GM18867 (cell line): ENCODE results near the gene PCDHB6.
"Not testable (repeated sequence)": the region's sequence is repeated elsewhere in the genome, so short reads cannot be mapped to it uniquely, and the experiment has no call there.

ENCODE experiments used
- ATAC-seq: cut with Tn5 transposase; IDR thresholded peaks from one replicate; pipeline ENCODE4 v1.9.1; 2021; ENCODE audit warnings: mild to moderate bottlenecking, moderate library complexity; ENCODE audit not compliant: unreplicated experiment

PCDHB6 gene

DNA sequence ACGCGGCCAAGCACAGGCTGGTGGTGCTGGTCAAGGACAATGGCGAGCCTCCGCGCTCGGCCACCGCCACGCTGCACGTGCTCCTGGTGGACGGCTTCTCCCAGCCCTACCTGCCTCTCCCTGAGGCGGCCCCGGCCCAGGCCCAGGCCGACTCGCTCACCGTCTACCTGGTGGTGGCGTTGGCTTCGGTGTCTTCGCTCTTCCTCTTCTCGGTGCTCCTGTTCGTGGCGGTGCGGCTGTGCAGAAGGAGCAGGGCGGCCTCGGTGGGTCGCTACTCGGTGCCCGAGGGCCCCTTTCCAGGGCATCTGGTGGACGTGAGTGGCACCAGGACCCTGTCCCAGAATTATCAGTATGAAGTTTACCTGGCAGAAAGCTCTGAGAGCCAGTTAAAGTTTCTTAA is 8.0 kb downstream of the PCDHB6 start:
- ATAC-seq = not testable (repeated sequence)

DNA sequence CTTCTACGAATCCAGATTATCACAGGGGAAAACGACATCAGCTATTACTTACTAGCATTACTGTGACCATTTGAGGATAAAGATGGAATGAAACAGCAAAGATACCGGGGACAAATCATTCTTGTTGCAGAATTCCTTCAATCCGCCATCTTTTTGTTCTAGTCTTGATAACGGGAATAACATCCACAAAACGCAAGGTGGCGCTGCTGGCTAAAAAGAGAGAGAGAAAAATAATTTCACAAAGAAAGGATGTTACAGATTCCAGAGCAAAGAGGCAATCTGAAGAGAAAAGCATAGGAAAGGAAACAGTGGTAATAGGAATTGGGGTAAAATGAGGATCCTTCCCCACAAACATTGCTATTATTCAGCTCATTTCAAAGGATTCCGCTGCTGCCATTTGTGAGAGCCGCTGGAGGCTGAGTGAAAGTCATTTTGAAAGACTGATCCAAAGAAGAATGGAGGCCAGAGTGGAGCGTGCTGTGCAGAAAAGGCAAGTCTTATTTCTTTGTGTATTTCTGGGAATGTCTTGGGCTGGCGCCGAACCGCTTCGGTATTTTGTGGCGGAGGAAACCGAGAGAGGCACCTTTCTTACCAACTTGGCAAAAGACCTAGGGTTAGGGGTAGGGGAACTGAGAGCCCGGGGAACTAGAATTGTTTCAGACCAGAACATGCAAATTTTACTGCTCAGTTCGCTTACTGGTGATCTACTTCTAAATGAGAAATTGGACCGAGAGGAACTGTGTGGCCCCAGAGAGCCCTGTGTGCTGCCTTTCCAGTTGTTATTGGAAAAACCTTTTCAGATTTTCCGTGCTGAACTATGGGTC is 22.7 kb downstream of the PCDHB6 start, which contains the start of gene PCDHB7:
Gene PCDHB7, plus strand, starts transcription at position 264 of the 824 bp plus-strand sequence. Its CDS starts 192 bp downstream, at position 456.
- no peak for ATAC-seq

DNA sequence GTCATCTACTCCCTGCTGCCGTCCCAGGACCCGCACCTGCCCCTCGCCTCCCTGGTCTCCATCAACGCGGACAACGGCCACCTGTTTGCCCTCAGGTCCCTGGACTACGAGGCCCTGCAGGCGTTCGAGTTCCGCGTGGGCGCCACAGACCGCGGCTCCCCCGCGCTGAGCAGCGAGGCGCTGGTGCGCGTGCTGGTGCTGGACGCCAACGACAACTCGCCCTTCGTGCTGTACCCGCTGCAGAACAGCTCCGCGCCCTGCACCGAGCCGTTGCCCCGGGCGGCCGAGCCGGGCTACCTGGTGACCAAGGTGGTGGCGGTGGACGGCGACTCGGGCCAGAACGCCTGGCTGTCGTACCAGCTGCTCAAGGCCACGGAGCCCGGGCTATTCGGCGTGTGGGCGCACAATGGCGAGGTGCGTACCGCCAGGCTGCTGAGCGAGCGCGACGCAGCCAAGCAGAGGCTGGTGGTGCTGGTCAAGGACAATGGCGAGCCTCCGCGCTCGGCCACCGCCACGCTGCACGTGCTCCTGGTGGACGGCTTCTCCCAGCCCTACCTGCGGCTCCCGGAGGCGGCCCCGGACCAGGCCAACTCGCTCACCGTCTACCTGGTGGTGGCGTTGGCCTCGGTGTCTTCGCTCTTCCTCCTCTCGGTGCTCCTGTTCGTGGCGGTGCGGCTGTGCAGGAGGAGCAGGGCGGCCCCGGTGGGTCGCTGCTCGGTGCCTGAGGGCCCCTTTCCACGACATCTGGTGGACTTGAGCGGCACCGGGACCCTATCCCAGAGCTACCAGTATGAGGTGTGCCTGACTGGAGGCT is 24.6 kb downstream of the PCDHB6 start:
- ATAC-seq = not testable (repeated sequence)

DNA sequence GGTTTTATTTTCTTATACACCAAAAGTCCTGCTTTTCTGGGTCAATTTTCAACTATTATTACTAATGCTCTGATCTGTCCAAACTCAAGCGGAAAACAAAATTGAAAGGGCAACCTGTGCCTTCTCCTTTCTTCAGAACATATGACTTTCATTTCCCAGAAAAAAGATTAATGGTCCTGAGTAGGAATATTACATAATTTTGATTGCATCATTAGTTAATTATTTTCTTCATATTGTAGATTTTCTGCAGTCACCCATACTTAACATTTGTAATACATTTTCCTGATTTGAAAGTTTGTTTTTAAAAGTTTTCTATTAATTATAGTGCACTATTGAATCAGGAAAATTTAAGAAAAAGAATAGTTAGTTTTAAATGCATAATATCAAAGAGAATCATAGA is 26.1 kb downstream of the PCDHB6 start:
- ATAC-seq = no peak

- ATAC-seq = not testable (repeated sequence)
These were observed 27.8 kb downstream of the PCDHB6 start, which contains the start of gene PCDHB8 for GRCh38 chr5:141177577-141178191. PCDHB8 (plus strand) TSS chr5:141177790; CDS start chr5:141178035, 245 bp downstream.

GRCh38 chr5:141179371-141179770 is 29.5 kb downstream of the PCDHB6 start:
- not testable (repeated sequence) for ATAC-seq

- not testable (repeated sequence) for ATAC-seq
These were observed 30.0 kb downstream of the PCDHB6 start for GRCh38 chr5:141179876-141180275.

GRCh38 chr5:141180313-141180712 is 30.5 kb downstream of the PCDHB6 start:
- no peak for ATAC-seq

DNA sequence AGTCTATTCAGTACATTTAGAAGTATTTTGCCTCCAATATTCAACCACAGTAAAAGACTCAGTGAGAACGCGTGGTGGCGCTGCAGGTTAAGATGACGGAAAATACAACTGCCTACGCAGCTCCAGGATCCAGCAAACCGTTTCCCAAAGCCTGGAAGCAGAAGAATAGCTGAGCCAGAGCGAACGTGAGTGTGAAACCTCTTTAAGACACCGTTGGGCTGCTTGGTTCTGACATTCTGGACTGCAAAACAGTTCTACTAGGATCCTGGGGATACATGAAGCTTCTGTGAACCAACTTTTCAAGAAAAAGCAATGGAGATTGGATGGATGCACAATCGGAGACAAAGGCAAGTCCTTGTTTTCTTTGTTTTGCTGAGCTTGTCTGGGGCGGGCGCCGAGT is 32.4 kb downstream of the PCDHB6 start, which contains the start of gene PCDHB16:
Gene PCDHB16, plus strand, starts transcription at position 140 of the 400 bp plus-strand sequence. Its CDS starts 173 bp downstream, at position 313.
- no peak for ATAC-seq

DNA sequence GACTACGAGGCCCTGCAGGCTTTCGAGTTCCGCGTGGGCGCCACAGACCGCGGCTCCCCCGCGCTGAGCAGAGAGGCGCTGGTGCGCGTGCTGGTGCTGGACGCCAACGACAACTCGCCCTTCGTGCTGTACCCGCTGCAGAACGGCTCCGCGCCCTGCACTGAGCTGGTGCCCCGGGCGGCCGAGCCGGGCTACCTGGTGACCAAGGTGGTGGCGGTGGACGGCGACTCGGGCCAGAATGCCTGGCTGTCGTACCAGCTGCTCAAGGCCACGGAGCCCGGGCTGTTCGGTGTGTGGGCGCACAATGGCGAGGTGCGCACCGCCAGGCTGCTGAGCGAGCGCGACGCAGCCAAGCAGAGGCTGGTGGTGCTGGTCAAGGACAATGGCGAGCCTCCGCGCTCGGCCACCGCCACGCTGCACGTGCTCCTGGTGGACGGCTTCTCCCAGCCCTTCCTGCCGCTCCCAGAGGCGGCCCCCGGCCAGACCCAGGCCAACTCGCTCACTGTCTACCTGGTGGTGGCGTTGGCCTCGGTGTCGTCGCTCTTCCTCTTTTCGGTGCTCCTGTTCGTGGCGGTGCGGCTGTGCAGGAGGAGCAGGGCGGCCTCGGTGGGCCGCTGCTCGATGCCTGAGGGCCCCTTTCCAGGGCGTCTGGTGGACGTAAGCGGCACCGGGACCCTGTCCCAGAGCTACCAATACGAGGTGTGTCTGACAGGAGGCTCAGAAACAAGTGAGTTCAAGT is 34.4 kb downstream of the PCDHB6 start:
- ATAC-seq = not testable (repeated sequence)

DNA sequence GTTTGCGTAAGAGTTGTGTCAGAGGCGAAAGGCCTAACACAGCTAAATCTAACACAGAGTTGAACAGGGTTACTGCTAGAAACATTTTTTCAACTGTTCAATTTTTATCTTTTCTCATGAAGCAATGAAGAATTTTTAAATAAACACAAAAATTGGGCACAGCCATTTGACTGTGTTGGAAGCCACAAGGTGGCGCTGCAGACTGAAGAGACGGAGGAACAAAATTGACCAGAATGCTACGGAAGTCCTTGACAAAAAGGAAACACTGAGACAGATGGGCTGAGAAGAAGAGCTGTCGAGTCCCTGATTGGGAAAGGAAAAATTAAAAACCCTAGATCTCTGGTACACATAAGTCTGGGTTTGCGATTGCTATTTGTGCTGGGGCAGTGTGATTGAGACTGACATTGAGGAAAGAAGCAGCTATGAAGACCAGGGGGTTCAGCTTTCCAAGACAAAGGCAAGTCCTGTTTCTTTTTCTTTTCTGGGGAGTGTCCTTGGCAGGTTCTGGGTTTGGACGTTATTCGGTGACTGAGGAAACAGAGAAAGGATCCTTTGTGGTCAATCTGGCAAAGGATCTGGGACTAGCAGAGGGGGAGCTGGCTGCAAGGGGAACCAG is 37.1 kb downstream of the PCDHB6 start, which contains the start of gene PCDHB9:
Gene PCDHB9, plus strand, starts transcription at position 265 of the 616 bp plus-strand sequence. Its CDS starts 158 bp downstream, at position 423.
- ATAC-seq = no peak

GRCh38 chr5:141188682-141189081 is 38.8 kb downstream of the PCDHB6 start:
- not testable (repeated sequence) for ATAC-seq

DNA sequence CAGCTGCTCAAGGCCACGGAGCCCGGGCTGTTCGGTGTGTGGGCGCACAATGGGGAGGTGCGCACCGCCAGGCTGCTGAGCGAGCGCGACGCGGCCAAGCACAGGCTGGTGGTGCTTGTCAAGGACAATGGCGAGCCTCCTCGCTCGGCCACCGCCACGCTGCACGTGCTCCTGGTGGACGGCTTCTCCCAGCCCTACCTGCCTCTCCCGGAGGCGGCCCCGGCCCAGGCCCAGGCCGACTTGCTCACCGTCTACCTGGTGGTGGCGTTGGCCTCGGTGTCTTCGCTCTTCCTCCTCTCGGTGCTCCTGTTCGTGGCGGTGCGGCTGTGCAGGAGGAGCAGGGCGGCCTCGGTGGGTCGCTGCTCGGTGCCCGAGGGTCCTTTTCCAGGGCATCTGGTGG is 39.3 kb downstream of the PCDHB6 start:
- not testable (repeated sequence) for ATAC-seq

DNA sequence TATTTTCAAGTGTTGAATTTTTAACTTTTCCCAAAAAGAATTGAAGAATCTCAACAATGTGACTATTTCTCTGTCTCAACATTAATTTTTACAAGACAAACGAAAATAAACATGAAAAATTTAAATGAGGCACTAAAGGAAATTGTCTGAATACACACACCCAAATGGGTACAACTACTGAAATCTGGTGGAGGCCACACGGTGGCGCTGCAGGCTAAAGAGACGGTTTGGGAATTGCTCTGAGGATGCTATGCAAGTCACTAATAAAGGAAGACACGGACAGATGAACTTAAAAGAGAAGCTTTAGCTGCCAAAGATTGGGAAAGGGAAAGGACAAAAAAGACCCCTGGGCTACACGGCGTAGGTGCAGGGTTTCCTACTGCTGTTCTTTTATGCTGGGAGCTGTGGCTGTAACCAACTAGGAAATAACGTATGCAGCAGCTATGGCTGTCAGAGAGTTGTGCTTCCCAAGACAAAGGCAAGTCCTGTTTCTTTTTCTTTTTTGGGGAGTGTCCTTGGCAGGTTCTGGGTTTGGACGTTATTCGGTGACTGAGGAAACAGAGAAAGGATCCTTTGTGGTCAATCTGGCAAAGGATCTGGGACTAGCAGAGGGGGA is 42.4 kb downstream of the PCDHB6 start, which contains the start of gene PCDHB10:
Gene PCDHB10, plus strand, starts transcription at position 244 of the 616 bp plus-strand sequence. Its CDS starts 200 bp downstream, at position 444.
- ATAC-seq = no peak

GRCh38 chr5:141194332-141194731 is 44.5 kb downstream of the PCDHB6 start:
- not testable (repeated sequence) for ATAC-seq

DNA sequence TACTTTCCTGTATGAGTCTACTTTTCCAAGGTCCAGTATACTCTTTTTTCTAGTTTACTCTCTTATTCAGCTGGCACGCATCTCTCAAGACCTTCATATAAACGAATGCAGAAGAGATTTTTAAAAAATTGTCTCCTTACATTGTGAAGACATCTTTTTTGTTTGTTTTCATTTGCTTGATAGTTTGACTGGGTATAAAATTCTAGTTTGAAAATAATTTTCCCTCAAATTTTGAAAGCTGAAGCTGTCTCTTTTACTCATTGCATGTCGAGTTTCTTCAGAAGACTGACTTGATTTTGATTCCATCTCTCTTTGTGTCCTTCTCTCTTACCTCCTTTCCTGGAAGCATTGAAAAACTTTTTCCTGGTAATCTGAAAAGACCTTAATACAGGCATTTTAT is 46.5 kb downstream of the PCDHB6 start:
- ATAC-seq = no peak

GRCh38 chr5:141199359-141200235 is 49.7 kb downstream of the PCDHB6 start, which contains the start of gene PCDHB11:
PCDHB11 (plus strand) TSS chr5:141199627; CDS start chr5:141199775, 148 bp downstream.
- ATAC-seq = no peak

DNA sequence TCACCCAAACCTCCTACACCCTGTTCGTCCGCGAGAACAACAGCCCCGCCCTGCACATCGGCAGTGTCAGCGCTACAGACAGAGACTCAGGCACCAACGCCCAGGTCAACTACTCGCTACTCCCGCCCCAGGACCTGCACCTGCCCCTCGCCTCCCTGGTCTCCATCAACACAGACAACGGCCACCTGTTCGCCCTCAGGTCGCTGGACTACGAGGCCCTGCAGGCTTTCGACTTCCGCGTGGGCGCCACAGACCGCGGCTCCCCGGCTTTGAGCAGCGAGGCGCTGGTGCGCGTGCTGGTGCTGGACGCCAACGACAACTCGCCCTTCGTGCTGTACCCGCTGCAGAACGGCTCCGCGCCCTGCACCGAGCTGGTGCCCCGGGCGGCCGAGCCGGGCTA is 51.3 kb downstream of the PCDHB6 start:
- not testable (repeated sequence) for ATAC-seq
